Activated CD8-positive, alpha-beta memory T cell treated with anti-CD3 and anti-CD28 coated beads for 4 hours (primary cell): ENCODE measurements around the gene EDC3.
A peak's percentile ranks its signal among the peaks of the same experiment; 100 is the strongest.
"Not testable (repeated sequence)": the region's sequence is repeated elsewhere in the genome, so short reads cannot be mapped to it uniquely, and the experiment has no call there.

ENCODE experiments used
- DNase-seq, 2 donors: peaks; one replicate each; pipeline ENCODE4 v3.0.0-alpha.2; 2020; ENCODE audit warnings: low read depth in 2 of 2

EDC3 gene

DNA sequence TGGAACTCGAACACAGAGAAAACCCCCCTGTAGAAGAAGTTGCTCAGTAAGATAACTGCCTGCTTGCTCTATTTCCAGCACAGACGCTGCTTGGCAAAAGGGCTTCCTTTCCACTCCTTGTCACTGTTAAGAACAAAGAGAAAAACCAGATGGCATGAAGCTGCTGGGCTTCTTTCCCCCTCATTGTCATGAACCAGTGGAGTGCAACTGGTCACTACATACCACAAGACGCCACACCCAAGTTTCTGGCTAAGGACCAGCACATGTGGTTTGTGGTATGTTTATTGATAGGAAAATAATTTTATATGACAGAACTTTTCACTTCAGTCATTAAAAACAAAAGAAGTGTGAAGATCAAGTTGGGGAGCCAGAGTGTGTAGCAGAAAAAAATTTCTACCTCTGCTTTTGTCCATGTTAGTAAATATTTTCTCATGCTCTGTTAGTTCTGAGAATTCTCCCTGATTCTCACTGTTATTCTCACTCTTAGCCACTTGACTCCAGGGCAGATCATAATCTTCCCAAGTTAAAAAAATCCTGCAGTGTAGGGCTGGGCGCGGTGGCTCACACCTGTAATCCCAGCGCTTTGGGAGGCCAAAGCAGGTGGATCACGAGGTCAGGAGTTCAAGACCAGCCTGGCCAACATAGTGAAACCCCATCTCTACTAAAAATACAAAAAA lies 42.3 kb downstream of the EDC3 start:
- DNase-seq = no peak

DNA sequence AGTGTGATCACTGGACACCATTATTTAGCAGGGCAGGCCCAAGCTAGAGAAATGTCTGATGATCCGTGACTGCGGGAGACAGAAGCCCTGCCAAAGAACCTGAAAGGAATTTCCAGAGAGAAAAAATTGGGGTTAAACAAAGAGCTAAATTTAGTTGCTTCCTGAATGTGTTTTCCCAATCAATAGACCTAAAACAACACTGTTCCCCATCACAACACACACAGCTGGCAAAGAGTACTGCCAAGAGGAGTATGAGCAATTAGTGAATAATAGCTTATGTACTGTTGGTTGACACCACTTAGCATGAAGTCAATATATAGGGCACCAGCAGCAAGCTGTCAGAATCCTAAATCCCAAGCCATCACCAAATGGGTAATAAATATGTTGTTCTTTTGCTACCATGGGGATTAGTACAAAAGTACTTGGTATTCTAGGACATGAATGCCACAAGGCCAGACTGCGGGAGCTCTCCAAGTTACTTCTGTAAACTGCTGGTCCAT lies 44.5 kb downstream of the EDC3 start:
- no peak for DNase-seq

DNA sequence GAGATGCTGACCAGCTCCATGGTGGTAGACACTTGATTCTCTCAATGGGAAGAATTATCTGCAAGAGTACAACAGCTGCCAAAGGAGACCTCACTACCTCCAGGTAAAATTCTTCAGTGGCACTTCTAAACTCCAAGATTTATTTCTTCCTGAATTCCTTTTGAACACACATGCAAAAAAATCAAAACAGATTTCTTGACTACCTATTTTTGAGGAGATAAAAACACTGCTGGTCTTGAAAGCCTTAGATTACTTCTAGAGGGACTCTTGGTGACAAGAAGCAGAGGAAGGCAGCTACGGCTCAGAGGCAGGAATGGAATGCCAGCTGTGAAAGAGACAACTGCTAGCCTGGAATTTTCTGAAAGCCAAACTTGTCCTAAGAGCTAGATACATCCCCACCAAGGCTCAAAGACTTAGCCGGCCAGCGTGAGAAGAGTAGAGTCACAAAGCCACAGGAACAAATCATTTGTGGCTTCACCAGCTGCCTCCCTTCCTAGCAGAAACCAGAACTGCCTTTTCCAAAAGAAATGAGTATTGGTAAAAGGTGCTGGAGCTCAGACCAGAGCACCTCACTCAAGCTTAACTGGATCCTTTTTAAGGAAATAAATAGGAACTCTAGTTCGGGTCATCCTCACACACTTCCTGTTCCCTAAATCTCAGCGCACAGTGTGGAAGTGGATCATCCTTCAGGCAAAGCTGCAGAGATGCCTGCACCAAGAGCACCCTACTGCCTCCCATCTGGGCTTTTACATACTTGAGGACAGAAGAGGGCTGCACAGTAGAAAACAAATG lies 47.6 kb downstream of the EDC3 start:
- DNase-seq = no peak

DNA sequence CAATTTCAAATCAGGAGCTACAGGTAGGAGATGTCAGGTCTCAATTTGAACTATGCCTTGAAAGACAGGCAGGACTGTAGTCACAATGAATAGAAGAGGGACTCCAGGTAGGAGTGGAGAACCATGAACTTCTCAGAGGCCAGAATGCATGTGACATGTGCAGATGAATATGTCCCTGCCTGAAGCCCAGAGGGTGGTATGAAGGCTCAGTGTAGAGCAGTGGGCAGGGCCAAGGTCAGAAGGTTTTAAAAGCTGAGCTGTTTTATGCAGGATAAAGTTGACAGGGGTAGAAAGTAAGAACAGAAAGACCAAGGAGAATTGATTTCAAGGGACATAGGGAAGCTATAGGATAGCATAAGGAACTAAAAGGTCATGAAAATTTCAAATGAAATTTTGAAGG lies 49.3 kb downstream of the EDC3 start:
- no peak for DNase-seq

DNA sequence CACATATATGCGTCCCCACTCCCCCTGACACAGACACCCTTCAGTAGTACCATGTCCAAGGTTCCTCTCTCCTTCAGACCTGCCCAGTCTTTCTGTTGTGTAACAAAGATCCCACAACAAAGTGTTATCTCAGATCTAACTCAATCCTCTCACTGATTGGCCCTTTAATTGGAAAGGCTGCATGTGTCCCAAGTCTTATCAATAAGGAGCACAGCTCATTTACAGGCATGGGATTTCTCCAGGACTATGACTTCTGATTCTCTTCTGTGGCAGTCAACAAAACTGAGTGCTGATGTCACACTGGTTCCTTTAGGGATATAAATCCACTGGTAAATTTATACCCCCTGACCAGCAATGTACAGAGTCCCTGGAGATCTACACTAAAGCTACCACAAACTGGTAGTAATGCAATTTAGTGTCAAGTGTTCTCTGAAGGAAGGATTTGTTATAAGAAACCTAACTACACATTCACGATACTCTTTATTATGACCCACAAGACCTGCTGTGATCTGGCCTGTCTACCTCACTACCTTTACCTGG lies 52.1 kb downstream of the EDC3 start:
- DNase-seq = no peak

DNA sequence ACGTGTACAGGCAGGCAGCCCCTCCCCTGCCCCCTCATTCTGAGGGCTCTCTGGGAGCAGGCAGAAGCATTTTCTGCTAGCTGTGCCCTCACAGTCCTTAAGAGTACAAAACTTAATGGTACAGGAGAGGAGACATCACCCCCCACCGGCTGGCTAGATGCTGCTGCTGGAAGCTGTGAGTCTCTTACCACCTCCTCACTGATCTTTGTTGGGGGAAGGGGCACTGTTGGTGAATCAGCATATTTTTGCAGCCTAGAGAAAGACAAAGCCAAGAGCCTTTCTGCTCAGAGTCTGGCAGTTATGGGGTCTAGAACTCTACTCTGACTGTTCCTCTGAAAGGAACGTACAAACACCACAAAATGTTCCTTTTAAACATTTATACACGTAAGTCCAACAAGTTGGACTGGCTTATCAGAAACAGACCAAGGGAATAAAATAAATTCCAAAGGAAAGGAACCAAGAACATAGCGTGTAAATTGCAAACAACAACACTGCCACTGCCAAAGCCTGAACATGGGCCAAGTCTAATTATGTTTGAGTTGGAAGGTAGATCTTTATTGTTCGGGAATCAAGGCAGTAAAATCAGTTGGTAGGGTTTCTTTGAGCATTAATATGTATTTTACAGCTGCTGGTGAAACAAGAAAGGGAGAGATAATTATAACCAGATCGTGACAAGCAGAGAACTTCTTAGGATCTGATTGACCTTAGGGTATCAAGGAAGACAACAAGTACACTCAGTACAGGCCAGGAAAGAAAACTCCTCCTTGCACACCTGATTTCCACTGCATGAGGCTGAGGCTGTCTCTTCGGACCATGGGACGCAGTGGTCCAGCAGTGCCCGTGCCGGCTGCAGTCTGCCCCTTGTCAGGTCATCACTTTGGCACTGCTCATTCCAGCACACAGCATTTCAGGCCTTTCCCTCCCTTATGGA lies 52.8 kb downstream of the EDC3 start:
- no peak for DNase-seq

DNA sequence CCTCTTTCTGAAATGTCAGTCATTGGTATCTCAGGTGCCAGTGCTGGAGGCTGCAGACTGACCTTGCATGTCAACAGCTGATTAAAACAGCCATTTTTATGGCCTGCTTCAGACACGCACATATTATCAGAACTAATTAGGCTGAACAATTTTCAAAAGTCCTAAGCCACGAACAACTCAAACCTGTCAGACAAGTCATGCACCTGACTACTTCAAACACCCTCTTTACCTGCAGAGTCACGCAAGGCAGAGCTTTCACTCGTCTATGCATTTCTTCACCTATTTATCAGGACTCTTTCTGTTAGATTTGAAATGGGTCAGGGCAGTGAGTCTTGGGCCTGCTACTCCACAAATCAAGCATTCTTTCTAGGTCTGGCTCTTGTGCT lies 53.5 kb downstream of the EDC3 start:
- no peak for DNase-seq

DNA sequence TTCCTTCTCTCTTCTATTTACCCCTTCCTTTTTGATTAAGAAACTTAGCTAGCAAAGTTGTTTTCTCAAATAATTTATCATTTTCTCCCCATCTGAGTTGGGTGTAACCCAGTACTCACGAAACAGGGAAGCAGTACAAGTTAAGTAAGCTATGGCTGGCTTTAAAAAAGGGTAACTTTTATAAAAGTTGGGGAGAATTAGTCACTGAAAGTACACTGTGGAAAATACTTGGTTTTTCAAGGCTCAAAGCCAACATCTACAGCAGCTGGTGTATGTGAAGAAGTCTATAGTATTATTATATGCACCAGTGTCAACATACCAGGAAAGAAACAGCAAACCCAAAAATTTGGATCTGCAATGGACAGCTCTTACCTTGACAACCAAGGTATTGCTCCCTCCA lies 54.7 kb downstream of the EDC3 start:
- no peak for DNase-seq

DNA sequence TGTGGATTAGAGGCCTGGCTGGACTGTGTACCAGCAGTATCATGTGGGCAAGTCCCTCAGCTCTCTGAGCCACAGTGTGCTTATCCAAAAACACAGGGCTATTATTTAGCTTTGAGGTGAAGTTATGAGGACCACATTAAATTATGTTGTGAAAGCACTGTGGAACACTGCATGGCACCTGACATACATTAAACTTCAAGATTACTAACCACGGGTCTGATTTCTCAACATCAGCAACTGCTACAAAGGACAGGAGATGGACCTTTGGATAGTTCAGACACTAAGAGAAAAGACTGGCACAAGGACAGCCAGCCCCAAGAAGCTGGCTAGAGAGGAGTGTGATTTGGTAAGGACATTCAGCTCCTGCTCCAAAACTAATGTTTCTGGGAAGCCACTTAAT lies 58.8 kb downstream of the EDC3 start:
- no peak for DNase-seq

DNA sequence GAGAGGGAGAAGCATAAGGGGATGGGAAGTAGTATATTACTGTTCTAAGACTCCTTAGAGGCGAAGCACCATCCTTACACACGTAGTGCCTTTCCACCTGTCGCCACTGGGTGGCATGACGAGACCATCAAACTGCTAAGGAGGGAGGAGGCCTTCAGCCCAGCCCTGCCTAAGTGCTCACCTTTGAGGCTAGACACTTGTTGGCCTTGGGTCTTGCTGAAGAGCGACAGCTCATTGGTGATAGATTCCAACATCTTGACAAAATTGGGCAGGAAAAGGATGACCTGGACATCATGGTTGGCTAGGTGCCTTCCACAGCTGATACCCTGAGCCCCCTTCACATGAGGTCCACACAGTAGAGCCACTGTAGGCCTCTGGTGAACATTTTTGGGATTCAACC lies 60.6 kb downstream of the EDC3 start:
- DNase-seq = peak; percentile 30 to 35

DNA sequence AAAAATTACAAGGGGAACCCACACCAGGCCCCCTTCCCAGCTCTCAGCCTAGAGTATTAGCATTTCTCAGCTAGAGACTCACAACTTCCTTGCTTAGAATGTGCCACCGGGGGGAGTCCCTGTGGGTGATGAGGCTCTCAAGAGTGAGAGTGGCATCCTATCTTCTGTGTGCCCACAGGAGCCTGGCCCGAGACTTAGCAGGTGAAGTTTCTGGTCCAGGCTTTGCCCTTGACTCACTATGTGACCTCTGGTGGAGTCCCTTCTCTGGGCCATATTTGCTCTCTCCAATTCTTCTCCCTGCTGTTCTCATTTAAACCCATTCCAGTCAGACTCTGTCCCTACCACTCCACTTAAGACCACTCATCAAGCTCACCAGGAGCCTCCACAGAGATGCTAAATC lies 62.0 kb downstream of the EDC3 start:
- no peak for DNase-seq

DNA sequence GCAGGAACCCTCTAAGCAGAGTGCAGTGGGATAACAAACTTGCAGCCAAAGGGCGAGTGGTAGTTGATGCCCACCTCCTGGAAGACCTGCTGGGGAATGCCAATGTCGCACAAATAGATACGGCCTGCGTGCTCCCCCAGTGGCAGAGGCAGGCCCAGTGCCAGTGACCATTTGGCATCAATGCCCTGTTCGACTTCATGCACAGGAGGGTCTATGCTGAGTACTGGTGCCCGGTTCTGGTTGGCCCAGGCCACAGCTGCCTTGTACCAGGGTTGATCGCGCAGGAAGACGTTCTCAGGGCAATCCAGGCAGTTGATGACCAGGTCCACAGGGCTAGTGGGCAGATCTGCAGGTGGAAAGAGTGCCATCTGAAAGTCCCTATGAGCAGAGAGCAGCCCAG lies 63.2 kb downstream of the EDC3 start:
- no peak for DNase-seq

DNA sequence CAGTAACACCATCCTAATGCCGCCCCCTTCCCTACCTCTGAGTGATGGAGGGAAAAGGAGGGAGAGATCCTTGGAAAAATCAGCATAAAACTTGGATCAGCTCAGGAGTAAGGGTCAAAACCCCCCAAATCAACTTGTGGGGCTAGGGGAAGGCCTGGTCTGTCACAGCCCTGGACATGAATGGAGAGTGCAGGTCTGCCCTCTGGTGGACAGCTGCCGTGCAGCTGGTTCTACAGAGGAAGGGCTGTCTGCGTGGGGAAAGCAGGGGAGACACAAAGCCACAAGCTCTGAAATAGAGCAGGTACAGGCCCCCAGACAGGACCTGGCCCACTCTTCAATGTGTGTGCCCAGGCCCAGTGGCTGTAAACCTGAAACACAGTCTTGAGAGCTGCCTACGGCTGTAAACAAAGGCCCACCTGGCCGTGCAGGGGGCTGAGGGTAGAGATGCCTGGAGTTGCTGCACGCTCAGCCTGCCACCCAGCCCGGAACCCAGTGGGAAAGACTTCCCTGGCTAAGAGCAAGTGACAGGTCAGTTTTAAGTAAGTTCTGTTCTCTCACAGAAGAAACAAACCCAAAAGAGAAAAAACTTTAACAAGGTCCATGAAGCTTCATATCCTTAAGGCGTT lies 63.8 kb downstream of the EDC3 start:
- no peak for DNase-seq

DNA sequence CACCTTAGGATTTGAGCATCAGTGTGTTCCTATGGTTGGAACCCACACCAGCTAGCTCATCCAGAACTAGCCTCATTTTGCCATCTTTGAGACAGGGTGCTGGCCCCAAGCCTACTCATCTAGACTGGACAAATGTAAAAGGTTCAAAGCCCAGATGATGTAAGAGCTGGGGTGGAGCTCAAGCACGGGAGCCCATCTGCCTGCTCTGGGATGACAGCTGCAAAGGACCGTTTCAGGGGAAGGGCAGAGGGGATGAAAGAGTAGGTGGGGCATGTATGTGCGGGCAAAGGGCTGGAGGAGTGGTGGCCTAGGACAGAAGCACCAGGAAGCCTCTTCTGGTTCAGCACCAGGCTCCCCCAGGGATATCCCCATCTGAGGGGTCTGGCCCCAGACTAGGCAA lies 64.4 kb downstream of the EDC3 start:
- DNase-seq = no peak

DNA sequence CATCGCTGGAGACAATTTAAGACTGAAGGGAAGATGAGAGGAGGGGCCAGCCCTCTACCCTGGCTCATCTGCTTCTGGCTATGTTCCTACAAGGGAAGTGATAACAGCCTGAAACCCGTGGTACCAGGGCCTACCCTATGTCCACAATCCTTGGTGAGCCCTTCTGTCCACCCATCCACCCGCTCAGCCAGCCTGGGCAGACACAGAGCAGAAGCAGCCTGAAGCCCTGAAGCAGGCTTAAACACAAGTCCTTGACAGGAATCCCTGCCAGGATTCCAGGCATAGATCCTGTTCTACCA lies 64.8 kb downstream of the EDC3 start:
- no peak for DNase-seq

DNA sequence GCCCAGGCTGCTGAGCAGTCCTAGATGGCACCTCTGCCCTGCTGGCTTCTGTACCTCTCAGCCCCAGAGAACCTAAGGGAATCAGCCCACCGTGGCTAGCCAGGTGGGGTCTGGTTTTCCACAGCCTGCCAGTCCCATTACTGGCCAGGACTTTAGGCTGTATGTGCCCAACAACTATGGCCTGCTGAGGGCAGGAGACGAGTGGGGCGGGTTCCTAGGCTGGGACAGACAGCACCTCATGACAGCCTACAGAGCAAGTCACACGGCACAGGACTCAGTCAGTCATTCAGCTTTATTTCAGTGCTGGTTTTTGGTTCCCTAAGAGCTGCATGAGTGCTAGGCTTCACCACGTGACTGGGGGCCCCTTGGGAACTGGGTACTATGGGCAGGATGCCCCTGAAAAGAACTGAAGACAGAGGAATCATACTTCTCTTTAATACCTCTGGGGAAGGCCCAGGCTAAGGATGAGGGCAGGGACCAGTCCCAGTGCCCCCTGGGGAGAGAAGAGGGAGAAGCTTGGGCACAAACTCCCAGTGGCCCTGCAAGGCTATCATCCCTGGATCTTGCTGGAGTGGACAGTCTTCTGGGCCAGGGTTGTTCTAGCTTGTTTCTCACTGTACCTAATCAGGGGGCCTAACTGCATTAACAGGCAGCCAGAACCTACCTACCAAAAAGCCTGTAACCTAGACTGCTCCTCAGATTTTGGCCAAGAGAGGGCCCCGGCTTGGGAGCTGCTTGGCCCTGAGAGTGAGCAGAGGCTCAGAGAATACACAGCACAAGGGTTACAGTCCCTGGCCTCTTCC lies 65.3 kb downstream of the EDC3 start:
- DNase-seq = no peak

DNA sequence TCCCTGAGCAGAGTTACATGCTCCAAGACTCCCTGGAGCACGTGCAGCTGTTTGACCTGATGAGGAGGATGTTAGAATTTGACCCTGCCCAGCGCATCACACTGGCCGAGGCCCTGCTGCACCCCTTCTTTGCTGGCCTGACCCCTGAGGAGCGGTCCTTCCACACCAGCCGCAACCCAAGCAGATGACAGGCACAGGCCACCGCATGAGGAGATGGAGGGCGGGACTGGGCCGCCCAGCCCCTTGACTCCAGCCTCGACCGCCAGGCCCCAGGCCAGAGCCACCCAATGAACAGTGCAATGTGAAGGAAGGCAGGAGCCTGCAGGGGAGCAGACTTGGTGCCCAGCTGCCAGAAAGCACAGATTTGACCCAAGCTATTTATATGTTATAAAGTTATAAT lies 66.1 kb downstream of the EDC3 start:
- not testable (repeated sequence) for DNase-seq

DNA sequence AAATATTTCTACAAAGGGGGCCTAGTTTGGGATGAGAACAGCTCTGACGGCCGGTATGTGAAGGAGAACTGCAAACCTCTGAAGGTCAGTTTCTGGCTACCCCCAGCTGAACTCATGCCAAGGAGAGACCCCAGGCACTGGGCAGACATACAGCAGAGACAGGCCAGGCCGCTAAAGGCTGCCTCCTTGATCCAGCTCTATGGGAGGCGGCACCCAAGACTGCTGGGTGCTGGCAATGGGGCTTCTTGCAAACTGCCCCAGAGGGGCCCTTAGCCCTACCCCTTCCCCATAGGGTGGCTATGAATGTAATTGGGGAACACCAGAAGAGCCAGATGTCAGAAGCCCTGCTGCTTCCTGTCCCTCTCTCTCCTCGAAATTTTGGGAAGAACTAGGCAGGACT lies 66.9 kb downstream of the EDC3 start:
- DNase-seq = no peak

DNA sequence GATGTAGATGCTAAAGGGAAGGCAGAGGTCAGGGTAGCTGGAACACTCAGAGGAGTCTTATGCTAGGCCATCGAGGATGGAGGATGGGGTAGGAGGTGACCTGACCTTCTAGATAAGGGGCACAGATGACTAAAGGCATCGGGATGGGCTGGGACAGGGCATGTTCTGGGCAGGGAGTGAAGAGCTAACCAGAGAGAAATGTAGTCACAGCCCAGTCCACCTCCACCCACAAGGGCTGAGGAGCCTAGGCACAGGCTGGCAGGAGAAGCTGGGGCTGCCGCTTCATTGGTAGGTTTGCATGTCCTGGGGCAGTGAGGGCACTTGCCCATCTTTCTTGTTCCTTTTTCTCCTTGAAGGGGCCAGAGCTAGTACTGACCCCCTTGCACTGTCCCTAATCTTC lies 67.6 kb downstream of the EDC3 start:
- no peak for DNase-seq

DNA sequence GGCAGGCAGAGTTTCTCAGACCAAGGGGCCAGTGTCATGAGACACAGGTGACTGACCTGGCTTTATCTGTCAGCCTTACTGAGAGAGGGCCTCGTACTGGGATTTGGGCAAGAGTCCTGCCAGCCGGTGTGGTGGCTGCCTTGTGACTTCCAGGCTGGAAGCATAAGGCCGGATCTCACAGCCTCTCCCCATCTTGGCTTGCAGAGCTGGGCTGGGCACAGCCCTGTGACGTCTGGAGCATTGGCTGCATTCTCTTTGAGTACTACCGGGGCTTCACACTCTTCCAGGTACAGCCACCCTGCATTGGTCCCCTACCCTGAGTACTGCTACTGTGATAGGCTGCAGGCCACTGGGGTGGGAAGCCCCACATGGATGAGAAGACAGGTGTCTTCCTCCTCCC lies 68.1 kb downstream of the EDC3 start:
- DNase-seq = no peak
